Panc1 (cell line): ENCODE data around the gene MCF2L. TPM values are rescaled to one million over a fixed set of nuclear protein-coding genes. Genes with fewer than 3 reads are reported as not detected.

Experiments
- ATAC-seq: fragments of 200-7000 bp; cut with Tn5 transposase; 2 replicates; pipeline ENCODE4 v1.9.1; 2020; ENCODE audit warnings: mild to moderate bottlenecking, moderate library complexity
- BruUV-seq: library from RNA; stranded (reverse); fragments of 400-500 nt; replicated peaks from 2 replicates; lab custom pipeline; 2021; lab: Mats Ljungman, UMichigan
- CTCF ChIA-PET: fragments of 300-600 bp; sonication (Branson Sonifier 250); formaldehyde crosslinking; loops from one replicate; lab custom pipeline; 2022; ENCODE audit warnings: antibody characterized with exemption; lab: Charles Lee
- POLR2A ChIA-PET: fragments of 300-600 bp; sonication (Branson Sonifier 250); formaldehyde crosslinking; loops from one replicate; lab custom pipeline; 2022; ENCODE audit warnings: antibody characterized with exemption; lab: Charles Lee
- DNase-seq: peaks from one replicate; pipeline ENCODE4 v3.0.0-alpha.2; 2010; ENCODE audit warnings: low read depth, low spot score
- H3K27ac ChIP-seq: 2 replicates; pipeline ENCODE4 v1.5.1; 2011; ENCODE audit warnings: mild to moderate bottlenecking, low read length, inconsistent platforms
- H3K27me3 ChIP-seq: fragments of 200-500 bp; sonication (Bioruptor generic); 2 replicates; pipeline ENCODE4 v1.6.0; 2014; ENCODE audit warnings: low read length, inconsistent platforms; ENCODE audit not compliant: control insufficient read depth, insufficient read depth
- H3K36me3 ChIP-seq: fragments of 200-500 bp; sonication (Bioruptor generic); 2 replicates; pipeline ENCODE4 v1.5.1; 2014; ENCODE audit warnings: inconsistent platforms, mild to moderate bottlenecking, low read length, moderate library complexity; ENCODE audit not compliant: control insufficient read depth, insufficient read depth
- H3K4me1 ChIP-seq: 2 replicates; pipeline ENCODE4 v1.5.1; 2011; ENCODE audit warnings: inconsistent platforms, mild to moderate bottlenecking, low read length, moderate library complexity; ENCODE audit not compliant: control insufficient read depth, insufficient read depth
- H3K4me3 ChIP-seq, 2 experiments: 2 replicates each; pipeline ENCODE4 v1.5.1; 2011 to 2012; ENCODE audit warnings: low read depth in 2 of 2, low read length in 2 of 2, mild to moderate bottlenecking in 2 of 2, inconsistent platforms in 1 of 2, moderate library complexity in 1 of 2
- H3K9me3 ChIP-seq: fragments of 200-500 bp; sonication (Bioruptor generic); 2 replicates; pipeline ENCODE4 v1.5.1; 2014; ENCODE audit warnings: low read depth, mild to moderate bottlenecking, inconsistent platforms, low read length, moderate library complexity; ENCODE audit not compliant: control insufficient read depth, insufficient read depth
- POLR2AphosphoS5 ChIP-seq: IDR thresholded peaks from 2 replicates; pipeline ENCODE4 v1.6.1; 2012; ENCODE audit warnings: mild to moderate bottlenecking, low read depth, low read length, moderate library complexity
- SIN3A ChIP-seq: IDR thresholded peaks from 2 replicates; pipeline ENCODE4 v1.6.1; 2012; ENCODE audit warnings: low read depth, mild to moderate bottlenecking, low read length, moderate library complexity, borderline replicate concordance; ENCODE audit not compliant: insufficient read depth
- TCF7L2 ChIP-seq: IDR thresholded peaks from 2 replicates; pipeline ENCODE4 v1.6.1; 2011; ENCODE audit warnings: mild to moderate bottlenecking, low read depth, low read length, inconsistent platforms
- in situ Hi-C: cut with HindIII; loops from 2 replicates; pipeline ENCODE4 v1.10.0; 2016; ENCODE audit warnings: low sequenced_read_pairs, low pct_unique_long_range_greater_than_20kb
- intact Hi-C: fragments of 100-400 bp; cut with micrococcal nuclease; formaldehyde crosslinking; loops from one replicate; pipeline ENCODE4 v1.10.0; 2022; ENCODE audit not compliant: unreplicated experiment
- total RNA-seq: library from RNA; stranded (reverse); gene quantifications from one replicate; pipeline ENCODE4 v1.2.1, GENCODE V29; 2021; ENCODE audit not compliant: unreplicated experiment
- TF ChIP-seq, protein P1 (sequence below): fragments of 450-650 bp; IDR thresholded peaks from 2 replicates; pipeline ENCODE4 v1.5.1; 2017; ENCODE audit warnings: mild to moderate bottlenecking
- TF ChIP-seq, protein P2 (sequence below), 2 experiments: IDR thresholded peaks; 2 replicates each; pipeline ENCODE4 v1.6.1; 2011 to 2012; ENCODE audit warnings: low read depth in 2 of 2, control low read depth in 1 of 2, low read length in 1 of 2, mild to moderate bottlenecking in 1 of 2, moderate library complexity in 1 of 2; ENCODE audit not compliant: insufficient read depth in 1 of 2

Gene MCF2L
- total RNA-seq, 1 experiment from 2014 or later: 0.57 TPM

GRCh38 chr13:113112893-113113845, 144.2 kb downstream of the MCF2L start:
- H3K27ac ChIP-seq: no peak overlapping the region
- no peaks in the 10 kb centered on the region for H3K9me3 ChIP-seq
- H3K27me3 ChIP-seq: no peaks in the 10 kb centered on the region
- intact Hi-C loops (no loop called here), in situ Hi-C loops (no loop called here)
- CTCF ChIA-PET: no interaction called here
- no TSS peak for BruUV-seq
- no peak overlapping the region for H3K4me3 ChIP-seq
- POLR2A ChIA-PET: no interaction called here
- ATAC-seq: no peak
- no peaks in the 10 kb centered on the region for H3K36me3 ChIP-seq
- no peak for DNase-seq
- H3K4me1 ChIP-seq: no peaks in the 10 kb centered on the region
- TF ChIP-seq TCF7L2: no peak
- TF ChIP-seq, protein P1, sequence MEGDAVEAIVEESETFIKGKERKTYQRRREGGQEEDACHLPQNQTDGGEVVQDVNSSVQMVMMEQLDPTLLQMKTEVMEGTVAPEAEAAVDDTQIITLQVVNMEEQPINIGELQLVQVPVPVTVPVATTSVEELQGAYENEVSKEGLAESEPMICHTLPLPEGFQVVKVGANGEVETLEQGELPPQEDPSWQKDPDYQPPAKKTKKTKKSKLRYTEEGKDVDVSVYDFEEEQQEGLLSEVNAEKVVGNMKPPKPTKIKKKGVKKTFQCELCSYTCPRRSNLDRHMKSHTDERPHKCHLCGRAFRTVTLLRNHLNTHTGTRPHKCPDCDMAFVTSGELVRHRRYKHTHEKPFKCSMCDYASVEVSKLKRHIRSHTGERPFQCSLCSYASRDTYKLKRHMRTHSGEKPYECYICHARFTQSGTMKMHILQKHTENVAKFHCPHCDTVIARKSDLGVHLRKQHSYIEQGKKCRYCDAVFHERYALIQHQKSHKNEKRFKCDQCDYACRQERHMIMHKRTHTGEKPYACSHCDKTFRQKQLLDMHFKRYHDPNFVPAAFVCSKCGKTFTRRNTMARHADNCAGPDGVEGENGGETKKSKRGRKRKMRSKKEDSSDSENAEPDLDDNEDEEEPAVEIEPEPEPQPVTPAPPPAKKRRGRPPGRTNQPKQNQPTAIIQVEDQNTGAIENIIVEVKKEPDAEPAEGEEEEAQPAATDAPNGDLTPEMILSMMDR: no peak
- TF ChIP-seq SIN3A: no peak
- TF ChIP-seq POLR2AphosphoS5: no peak
- TF ChIP-seq, protein P2, sequence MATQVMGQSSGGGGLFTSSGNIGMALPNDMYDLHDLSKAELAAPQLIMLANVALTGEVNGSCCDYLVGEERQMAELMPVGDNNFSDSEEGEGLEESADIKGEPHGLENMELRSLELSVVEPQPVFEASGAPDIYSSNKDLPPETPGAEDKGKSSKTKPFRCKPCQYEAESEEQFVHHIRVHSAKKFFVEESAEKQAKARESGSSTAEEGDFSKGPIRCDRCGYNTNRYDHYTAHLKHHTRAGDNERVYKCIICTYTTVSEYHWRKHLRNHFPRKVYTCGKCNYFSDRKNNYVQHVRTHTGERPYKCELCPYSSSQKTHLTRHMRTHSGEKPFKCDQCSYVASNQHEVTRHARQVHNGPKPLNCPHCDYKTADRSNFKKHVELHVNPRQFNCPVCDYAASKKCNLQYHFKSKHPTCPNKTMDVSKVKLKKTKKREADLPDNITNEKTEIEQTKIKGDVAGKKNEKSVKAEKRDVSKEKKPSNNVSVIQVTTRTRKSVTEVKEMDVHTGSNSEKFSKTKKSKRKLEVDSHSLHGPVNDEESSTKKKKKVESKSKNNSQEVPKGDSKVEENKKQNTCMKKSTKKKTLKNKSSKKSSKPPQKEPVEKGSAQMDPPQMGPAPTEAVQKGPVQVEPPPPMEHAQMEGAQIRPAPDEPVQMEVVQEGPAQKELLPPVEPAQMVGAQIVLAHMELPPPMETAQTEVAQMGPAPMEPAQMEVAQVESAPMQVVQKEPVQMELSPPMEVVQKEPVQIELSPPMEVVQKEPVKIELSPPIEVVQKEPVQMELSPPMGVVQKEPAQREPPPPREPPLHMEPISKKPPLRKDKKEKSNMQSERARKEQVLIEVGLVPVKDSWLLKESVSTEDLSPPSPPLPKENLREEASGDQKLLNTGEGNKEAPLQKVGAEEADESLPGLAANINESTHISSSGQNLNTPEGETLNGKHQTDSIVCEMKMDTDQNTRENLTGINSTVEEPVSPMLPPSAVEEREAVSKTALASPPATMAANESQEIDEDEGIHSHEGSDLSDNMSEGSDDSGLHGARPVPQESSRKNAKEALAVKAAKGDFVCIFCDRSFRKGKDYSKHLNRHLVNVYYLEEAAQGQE (IDR thresholded peaks at IDR 0.05; ENCODE audit: insufficient read depth in 1 of 2, low read depth in 2 of 2, low read length in 1 of 2): no peak

GRCh38 chr13:113113846-113114271, 144.8 kb downstream of the MCF2L start:
- ATAC-seq: no peak
- intact Hi-C loops (no loop called here), in situ Hi-C loops (no loop called here)
- H3K36me3 ChIP-seq: no peaks in the 10 kb centered on the region
- H3K9me3 ChIP-seq: no peaks in the 10 kb centered on the region
- H3K4me1 ChIP-seq: no peaks in the 10 kb centered on the region
- POLR2A ChIA-PET: no interaction called here
- BruUV-seq: no TSS peak
- DNase-seq: no peak
- CTCF ChIA-PET: no interaction called here
- TF ChIP-seq, protein P1: no peak
- TF ChIP-seq SIN3A (no peak), POLR2AphosphoS5 (no peak), TCF7L2 (no peak)
- TF ChIP-seq, protein P2 (IDR thresholded peaks at IDR 0.05; ENCODE audit: insufficient read depth in 1 of 2, low read depth in 2 of 2, low read length in 1 of 2): no peak
- H3K27ac ChIP-seq: no peak overlapping the region
- H3K27me3 ChIP-seq: no peaks in the 10 kb centered on the region
- H3K4me3 ChIP-seq: no peak overlapping the region
